NCI-H1930 (cell line): ENCODE measurements around the gene PKMYT1.

ENCODE experiments used
- DNase-seq, 2 experiments: peaks; one replicate each; lab custom pipeline; 2025; lab: John Stamatoyannopoulos, UW

Gene PKMYT1

GRCh38 chr16:2980227-2981176 lies at the start of gene PKMYT1:
Gene PKMYT1 (minus strand): TSS chr16:2980446. CDS start chr16:2979657, 789 bp downstream.
- peak; percentile 87 to 93 for DNase-seq

- DNase-seq: peak in 1 of 2 experiments; percentile 42
Measured at GRCh38 chr16:3029491-3030221, 49.4 kb upstream of the PKMYT1 start.

GRCh38 chr16:3028716-3029319 lies 48.6 kb upstream of the PKMYT1 start:
- DNase-seq: no peak

GRCh38 chr16:3027983-3028715 lies 47.9 kb upstream of the PKMYT1 start:
- DNase-seq: peak; percentile 90 to 96

GRCh38 chr16:3027489-3027795 lies 47.2 kb upstream of the PKMYT1 start:
- DNase-seq: no peak

GRCh38 chr16:3026609-3027488 lies 46.6 kb upstream of the PKMYT1 start:
- DNase-seq: no peak

GRCh38 chr16:3026003-3026378 lies 45.7 kb upstream of the PKMYT1 start:
- DNase-seq: no peak

- no peak for DNase-seq
Measured at GRCh38 chr16:3025032-3026002, 45.1 kb upstream of the PKMYT1 start.

- DNase-seq: peak; percentile 95 to 98
Measured at GRCh38 chr16:3023669-3024478, 43.6 kb upstream of the PKMYT1 start, which contains the start of the genes HCFC1R1 and THOC6. Gene HCFC1R1 (minus strand): TSS chr16:3023942. CDS start chr16:3023941, 1 bp downstream. Gene THOC6 (plus strand): TSS chr16:3024035. CDS start chr16:3024327, 292 bp downstream.

- no peak for DNase-seq
Measured at GRCh38 chr16:3023415-3023668, 43.1 kb upstream of the PKMYT1 start.

- no peak for DNase-seq
Measured at GRCh38 chr16:3022684-3023414, 42.6 kb upstream of the PKMYT1 start.

GRCh38 chr16:3022208-3022683 lies 42.0 kb upstream of the PKMYT1 start:
- DNase-seq: no peak

- peak; percentile 69 to 71 for DNase-seq
Measured at GRCh38 chr16:3021449-3022207, 41.4 kb upstream of the PKMYT1 start.

GRCh38 chr16:3020604-3021448 lies 40.6 kb upstream of the PKMYT1 start:
- DNase-seq: peak in 1 of 2 experiments; percentile 60

GRCh38 chr16:3020247-3020603 lies 40.0 kb upstream of the PKMYT1 start, which contains the start of gene TNFRSF12A:
Gene TNFRSF12A (plus strand): TSS chr16:3020368. CDS start chr16:3020398, 30 bp downstream.
- peak; percentile 63 to 82 for DNase-seq

- DNase-seq: no peak
Measured at GRCh38 chr16:3019594-3020246, 39.5 kb upstream of the PKMYT1 start.
